Stimulated activated CD4-positive, alpha-beta T cell treated with anti-CD3 and anti-CD28 coated beads, Interleukin-12 subunit alpha, Interleukin-12 subunit beta, amount 100 ng/mL, for 24 hours (primary cell): ENCODE results near the gene PGAP6.
"Not testable (repeated sequence)": the region's sequence is repeated elsewhere in the genome, so short reads cannot be mapped to it uniquely, and the experiment has no call there.

Source experiments
- DNase-seq, 2 experiments: peaks; one replicate each; pipeline ENCODE4 v3.0.0-alpha.2; 2020; ENCODE audit warnings: low read depth in 2 of 2

Gene PGAP6

DNA sequence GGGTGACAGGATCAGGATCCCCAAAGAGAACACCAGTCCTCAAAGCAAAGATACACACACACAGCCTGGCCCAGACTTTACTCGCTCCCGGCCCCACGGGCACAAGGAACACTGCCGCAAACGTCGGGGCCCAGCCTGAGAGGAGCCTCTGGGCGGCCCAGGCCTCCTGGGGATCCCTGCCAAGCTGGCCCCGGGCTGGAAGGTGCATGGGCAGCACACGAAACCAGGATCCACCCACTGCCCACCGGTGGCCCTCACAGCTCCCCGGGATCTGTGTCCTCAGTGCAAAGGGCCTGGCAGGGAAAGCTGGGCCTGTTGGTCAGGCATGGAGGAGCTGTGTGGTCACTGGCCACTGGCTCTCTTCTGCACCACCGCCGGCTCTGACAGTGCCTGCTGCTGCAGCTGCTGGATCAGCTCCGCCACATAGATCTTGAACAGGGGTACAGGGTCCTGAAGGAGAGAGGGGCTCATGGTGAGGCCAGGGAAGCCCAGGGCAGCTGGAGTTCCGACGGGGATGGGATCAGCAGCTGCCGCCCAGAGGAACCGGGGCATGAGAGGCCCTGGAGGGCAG lies 14.4 kb downstream of the PGAP6 start:
- DNase-seq: no peak

DNA sequence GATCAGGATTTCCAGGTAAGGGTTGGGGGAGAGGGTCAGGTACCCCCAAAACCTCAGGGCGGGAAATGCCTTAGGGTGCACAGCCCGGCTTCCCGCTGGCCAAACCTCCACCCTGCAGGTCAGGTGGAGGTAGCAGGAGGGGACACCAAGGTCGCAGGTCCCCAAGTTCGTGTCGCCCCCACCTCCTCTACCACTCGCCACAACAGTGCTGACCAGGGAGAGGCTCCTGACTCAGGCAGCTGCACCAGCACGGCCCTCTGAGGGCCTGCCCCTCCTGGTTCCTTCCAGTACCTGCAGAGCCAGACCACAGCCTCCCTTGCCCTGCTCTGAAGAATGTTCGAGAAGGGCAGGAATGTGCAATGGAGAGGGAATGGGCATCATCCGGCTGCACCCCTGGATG lies 15.3 kb downstream of the PGAP6 start:
- no peak for DNase-seq

DNA sequence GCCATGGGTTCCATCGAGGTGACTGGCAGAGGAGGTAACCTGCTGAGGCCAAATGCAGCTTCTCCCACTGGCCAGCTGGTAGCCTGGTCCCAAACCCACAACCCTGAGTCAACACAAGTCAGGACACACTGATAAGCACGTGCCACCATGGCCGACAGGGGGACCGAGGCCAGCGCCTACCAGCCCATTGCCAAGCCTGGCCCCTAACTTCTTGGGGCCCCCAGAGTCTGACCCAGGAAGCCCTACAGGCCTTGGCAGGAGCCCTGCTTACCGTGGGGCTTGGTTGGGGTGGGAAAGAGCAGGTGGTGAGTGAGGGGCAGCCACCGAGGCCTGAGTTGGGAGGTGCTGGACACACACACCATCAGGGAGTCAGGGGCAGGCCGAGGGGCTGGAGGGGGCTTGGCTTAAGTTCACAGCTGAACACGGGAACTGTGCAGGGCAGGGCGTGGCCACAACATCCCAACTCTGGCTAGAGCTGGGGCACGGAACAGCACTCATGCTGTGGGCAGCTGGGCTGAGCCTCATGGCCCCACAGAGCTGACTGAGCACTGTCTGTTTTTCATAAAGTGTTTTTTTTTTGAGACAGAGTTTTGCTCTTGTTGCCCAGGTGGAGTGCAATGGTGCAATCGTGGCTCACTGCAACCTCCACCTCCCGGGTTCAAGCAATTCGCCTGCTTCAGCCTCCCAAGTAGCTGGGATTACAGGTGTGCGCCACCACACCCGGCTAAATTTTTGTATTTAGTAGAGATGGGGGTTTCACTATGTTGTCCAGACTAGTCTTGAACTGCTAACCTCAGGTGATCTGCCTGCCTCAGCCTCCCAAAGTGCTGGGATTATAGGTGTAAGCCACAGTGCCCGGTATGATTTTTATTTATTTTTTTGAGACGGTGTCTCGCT lies 16.9 kb downstream of the PGAP6 start:
- DNase-seq: no peak

DNA sequence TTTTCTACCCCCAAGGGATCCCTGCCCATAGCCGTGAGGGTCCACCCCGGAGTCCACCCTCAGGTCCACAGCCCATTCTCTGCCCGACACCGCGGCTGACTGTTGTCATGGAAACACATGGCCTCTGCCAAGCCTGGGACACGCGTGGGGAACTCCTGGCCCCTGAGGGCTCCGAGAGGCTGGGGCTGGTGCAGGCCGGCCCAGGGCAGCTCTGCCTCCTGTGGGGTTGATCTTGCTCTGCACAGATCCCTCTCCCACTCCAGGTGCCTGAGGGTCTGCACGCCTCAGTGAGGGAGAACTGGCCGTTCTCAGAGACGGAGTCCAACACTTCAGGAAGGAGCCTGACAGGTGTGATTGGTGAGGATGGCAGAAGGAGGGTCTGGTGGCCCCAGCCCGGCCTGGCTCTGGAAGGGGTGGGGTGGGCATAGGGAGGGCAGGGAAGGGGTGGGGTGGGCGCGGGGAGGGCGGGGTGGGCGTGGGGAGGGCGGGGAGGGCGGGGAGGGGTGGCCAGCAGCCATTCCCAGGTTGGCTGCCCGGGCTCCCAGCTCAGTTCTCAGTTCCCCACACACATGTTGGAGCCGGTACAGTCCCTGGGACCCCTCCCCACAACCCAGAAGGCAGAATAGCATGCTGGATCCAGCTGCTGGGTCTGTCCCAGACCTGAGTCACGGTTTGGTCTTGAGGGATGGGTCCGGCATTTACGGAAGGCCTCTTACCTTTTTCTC lies 17.9 kb downstream of the PGAP6 start:
- DNase-seq: no peak

DNA sequence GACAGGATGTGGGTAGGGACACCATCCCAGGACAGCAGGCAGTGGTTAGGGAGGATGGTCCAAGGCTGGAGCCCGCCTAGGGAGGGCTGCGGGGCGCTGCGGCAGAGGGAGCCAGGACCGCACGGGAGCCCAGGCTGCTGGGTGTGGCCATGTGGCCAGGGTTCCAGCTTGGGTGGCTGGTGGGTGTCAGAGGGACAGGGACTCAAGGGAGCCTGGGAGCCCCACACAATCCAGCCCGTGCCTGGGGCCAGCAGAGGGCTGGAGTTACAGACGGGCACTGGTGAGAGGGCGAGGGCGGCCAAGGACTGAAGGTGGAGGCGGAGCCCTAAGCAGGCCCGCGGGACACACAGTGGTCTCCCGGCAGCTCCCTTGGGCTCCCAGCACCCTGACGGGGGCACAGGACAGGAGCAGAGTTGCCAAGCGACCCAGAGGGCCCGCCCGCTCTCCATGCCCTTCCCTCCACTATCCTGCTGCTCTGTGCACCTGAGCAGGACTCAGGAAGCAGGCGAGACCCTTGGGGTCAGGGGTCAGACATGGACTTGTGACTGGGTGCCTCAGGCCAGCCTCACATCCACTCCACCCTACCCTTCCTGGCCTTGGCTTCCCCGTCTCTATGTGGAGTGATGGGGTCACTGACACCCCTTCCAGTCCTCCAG lies 18.5 kb downstream of the PGAP6 start:
- no peak for DNase-seq

DNA sequence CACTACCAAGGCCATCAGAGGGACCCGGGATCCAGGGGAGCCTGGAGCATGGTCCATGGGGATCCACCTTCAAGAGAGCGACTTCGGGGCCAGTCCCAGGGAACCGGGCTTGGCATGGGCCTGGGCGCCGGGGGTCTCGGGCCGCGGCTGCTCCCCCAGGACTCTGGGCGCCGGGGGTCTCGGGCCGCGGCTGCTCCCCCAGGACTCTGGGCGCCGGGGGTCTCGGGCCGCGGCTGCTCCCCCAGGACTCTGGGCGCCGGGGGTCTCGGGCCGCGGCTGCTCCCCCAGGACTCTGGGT lies 19.1 kb downstream of the PGAP6 start:
- not testable (repeated sequence) for DNase-seq

DNA sequence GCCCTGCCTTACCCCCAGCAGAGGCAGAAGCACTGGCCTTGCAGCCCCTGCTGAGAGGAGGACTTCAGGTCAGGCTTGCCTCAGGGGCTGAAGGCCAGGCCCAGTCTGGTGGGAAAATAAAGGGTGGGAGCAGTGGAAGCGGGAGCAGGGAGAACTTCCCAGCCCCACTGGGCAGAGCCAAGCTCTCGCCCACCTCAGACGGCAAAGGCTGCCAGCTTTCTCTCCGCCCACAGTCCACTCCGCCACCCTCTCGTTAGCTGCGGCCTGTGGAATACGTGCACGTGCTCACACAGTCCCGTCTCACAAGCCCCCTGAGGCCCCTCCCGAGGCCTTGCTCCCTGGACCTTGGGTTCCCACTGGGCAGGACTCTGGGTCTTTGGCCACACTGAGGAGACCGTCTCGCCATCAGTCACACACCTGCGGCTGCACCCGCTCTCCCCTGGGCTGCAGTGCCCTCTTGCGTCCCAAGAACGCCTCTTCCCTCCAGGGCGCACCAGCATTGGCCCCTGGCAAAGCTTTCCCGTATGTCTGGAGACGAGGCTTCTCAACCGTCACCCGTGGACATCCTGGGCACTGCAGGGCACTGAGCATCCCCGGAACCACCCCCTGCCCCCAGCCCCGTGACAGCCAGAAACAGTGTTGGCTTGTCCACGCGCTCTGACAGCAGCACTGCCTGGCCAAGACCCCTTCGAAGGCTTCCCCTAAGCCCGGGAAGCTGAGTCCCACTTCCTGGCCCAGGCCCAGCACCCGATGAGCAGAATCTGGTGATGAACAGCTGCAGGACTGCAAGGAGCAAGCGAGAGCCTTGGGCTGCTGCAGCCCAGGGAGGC lies 19.7 kb downstream of the PGAP6 start:
- DNase-seq: peak; percentile 56 to 57

DNA sequence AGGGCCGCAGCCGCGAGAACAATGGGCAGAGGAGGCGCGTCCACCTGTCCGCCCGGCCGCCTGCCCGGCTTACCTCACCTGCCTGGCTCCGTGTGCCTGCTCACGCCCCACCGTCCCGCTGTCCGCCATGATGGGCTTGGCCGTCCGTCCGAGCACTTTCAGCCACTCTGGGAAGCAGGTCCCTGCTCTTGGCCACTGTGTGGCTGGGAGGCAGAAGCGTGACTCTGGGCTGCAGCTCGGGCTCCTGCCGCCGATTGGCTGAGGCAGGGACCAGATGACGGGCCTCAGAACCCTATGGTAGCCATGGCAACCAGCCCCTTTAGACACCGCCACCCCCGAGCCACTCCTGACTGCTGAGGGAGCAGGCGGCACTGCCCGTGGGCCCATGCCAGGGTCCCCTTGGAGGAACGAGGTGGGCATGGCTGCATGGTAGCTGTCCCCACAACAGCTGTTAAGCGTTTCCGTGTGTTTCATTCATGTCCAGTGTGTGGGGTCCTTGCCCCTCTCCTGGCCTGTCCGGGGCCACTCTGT lies 20.4 kb downstream of the PGAP6 start:
- DNase-seq: no peak

DNA sequence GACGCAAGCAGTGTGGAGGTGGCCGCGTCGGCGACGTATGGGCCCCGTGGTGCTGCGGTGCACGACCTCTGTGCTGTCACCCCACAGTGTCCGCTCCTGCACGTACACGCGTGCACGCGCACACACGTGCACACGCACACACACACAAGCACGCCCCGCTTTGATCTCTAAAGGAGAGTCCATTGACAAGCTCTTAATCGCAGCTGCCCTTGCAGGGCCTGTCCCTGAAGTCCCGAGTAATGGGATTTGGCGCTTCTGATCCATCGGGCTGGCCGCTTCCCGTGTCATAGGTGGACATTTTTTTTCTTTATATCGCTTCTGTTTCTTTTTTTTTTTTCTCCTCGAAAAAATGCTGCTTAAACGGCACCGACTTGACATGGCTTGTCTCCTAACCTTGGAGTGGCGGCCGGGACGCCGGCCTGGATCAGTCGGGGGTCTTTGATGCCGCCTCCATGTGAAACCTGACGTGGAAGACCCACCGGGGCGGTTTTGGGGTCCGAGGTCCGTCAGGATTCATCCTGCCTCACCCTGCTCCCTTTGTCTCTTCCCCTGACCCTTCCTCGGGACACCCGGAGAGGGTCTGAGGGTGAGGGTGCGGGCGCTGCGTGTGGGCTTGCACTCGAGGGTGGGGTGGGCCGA lies 21.0 kb downstream of the PGAP6 start:
- no peak for DNase-seq

DNA sequence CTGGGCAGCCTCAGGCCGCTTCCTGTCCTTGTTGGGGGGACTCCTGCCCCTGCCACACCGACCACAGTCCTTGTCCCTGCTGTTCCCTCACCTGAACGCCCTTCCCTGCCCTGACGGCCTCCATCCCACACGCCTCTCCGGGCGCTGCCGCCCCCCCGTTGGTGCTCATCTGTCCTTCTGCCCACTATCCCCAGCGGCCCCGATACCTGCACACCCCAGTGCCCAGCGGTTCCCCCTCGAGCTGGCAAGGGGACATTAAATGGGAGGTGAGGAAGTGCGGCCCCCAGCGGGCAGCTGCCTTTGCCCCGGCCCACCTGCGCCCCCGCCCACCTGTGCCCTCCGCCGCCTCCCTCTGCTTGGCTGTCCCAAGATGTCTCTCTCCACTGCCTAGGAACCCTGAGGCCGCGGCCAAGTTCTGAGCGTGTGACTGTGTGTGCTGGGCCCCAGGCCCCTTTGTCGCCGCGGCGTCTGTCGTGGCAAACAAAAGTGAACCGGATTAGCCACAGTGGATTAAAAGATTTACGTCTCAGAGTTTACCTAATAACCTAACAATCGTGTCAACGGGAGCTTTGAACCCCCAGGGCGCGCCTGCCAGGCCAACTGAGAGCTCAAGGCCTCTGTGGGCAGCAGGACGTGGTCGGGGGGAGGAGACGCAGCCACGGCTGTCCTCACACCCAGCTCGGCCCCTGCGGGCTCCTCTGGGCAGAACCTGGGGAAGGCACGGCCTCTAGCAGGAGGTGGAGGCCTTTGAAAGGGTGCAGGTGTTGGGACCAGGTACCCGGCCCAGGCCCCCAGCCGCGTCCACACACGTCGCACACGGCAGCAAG lies 21.7 kb downstream of the PGAP6 start:
- DNase-seq: no peak

DNA sequence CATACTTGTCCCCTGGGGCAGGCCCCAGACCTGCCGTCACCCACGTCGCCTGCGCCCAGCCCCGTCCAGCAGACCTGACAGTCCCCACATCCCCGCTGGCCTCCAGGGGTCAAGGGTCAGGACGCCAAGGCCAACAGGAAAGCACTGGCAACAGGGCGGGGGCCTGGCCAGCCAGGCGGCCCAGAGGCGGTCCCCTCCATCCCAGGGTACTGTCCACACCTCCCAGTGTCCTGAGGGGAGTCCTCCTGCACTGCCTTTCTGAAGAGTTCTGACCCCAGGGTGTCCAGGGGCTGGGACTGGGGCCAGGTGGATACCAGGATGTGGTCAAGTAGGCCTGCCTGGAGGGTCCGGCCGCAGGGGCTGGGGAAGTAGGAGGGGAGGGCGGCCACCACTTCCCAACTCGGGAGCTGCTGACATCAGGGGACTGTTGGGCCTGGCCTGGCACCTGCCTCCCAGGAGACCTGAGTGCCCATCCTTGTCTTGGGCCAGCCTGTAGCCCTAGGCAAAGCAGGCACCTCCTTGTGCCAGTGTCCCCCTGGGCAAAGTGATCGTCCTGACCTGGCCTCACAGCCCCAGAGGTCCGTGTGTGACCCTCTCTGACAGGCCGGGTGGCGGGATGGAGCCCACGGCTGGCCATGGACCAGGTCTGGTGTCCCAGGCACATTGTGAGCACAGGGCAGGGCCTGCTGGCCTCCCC lies 22.6 kb downstream of the PGAP6 start:
- DNase-seq: no peak

DNA sequence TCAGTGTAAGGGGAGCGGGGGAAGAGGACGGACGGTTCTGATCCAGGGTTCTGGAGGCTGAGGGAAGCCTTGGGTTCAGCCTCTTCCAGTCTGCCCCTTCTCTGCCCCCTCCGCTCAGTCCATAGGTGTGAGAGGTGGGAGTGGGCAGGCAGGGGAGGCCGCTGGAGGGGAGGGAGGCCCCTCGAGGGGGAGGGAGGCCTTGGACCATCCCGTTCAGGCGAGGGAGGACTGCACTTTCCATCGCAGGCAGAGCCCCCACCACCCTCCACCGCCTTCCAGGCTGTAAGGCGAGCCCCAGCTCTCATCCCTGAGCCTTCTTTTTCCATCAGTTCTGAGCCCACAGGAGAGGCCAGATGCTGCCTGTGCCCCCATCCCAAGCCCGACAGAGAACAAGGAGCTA lies 25.0 kb downstream of the PGAP6 start:
- no peak for DNase-seq

DNA sequence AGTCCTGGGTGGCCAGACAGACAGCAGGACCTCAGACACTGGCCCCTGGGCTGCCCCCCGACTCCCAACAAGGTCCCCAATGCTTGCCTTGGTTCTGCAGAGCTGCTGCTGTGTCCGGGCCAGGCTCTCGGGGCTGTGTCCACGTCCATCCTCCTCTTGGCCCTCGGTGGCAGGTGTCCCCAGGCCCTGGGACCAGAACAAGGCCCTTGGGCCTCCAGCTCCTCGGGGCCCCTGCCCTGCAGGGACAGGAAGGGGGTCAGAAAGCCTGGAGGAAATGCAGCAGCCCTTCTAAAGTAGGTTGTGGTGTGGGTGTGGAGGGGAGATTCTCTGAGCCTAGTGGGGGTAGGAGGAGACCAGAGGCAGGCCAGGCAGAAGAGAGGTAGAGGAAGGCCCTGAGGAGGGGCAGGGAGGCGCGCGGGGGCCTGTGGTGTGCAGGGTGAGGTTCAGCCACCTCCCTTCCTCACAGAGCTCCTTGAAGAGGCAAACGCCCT lies 26.8 kb downstream of the PGAP6 start:
- no peak for DNase-seq

DNA sequence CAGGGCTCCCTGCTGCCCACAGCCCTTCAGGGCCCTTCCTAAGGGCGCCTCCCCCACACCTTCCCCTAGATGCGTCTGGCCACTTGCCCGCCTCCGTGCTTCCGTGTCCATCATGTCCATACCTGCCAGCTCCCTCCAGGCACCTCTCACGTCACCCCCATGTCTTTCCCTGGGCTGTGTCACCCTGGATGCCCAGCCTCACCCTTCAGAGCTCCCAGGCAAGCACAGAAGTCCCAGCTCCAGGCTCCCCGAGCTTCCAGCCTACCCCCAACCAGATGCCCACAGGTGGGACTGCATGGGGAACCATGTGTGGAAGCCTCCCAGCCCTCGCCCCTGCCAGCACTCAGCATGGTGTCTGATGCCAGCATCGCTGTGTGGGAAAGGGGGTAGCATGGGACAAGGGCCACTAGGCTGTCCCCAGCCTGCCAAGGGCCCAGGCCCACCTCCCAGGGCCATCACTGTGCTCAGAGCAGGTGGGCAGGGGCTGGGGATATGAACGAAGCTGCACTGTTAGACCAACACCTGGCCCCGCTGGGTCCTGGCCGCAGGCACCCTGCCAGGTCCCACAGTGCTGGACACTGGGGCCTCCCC lies 27.4 kb downstream of the PGAP6 start:
- DNase-seq: no peak

DNA sequence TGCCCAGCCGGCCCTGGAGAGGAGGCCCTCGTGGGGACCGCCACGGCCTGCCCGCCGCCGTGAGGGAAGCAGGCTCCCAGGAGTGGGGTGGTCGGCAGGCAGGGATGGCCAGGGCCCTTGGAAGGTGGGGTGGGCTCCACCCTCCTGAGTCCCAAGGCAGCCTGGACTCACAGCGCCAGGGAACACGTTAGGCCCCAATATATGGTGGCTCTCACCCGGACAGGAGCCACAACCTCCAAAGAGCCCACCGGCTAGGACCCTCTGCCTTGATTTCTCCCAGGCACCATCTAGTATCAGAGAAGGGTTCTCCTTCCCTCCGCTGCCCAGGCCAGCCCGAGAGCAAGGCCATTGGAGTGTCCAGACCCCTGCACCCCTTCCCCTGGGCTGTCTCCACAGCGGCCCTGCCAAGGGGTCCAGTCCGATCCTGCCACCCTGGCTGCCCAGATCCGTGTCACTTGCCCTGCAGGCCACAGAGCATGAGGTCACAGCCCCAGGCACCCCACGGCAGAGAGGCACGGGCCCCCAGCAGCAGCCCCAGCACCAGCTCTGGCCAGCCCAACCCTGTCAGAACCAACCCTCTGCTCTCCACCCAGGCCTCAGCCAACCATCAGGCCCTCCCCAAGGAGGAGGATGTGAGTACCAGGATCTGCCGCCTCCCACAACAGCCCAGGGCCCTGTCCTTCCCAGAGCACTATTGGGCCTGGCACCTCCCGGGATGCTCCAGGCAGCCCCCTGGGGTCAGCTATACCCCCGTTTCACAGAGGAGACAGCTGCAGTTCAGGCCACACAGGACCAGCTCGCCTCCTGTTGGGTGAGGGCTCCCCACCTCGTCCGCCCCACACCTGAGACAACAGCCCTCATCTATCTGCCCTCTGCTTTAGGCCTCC lies 28.1 kb downstream of the PGAP6 start:
- DNase-seq: no peak

DNA sequence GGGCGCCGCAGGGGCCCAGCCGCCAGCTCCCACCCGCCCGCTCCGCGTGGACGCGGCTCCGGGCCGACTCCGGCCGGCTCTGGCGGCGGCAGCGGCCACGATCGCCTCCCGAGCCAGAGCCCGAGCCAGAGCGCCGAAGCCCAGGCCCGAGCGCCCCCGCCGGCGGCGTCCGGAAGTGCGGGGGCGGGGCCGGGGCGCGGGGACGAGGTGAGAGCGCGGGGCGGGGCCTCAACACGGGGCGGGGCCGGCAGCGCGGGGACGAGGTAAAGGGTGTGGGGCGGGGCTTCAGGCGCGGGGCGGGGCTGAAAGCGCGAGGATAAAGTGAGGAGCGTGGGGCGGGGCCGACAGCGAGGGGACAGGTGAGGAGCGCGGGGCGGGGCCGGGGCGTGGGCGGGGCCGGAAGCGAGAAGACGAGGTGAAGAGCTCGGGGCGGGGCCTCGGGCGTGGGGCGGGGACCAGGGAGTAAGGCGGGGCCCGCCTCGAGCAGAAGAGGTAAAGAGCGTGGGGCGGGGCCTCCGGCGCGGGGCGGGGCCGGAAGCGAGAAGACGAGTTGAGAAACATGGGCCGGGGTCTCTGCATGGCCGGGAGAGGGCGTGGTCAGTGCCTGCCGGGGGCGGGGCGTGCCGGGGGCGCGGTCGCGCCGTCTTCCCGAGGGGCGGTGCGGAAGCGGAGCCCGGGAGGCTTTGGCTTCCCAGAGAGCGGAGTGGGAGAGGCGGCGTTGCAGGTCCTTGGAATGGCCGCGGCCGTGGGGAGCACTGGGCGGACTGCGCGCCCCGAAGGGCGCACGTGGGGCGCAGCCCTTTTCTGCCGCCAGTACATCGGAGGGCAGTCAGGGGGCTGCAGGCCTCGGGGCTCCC lies 29.0 kb downstream of the PGAP6 start, which contains the start of gene AXIN1:
TSS of gene AXIN1 (minus strand) at position 177 of the 857 bp plus-strand sequence. CDS start 5,698 bp downstream, outside the sequence.
- peak; percentile 100 for DNase-seq
